DLD1 (cell line): ENCODE data around the gene ZNF487.

Source experiments
- in situ Hi-C: cut with HindIII; loops from 2 replicates; pipeline ENCODE4 v1.10.0; 2017; ENCODE audit warnings: low sequenced_read_pairs

The ZNF487 gene

GRCh38 chr10:43482319-43483078 is 45.6 kb downstream of the ZNF487 start:
- in situ Hi-C loops = no loop called here

- in situ Hi-C loops = no loop called here
These were observed 54.9 kb downstream of the ZNF487 start for GRCh38 chr10:43491855-43492254.

- in situ Hi-C loops = no loop called here
These were observed 66.0 kb downstream of the ZNF487 start for GRCh38 chr10:43502931-43503330.

- in situ Hi-C loops = no loop called here
These were observed 87.7 kb downstream of the ZNF487 start for GRCh38 chr10:43524434-43525247.
